ENCODE data around the gene PIK3C3. TPM values are rescaled to one million over a fixed set of nuclear protein-coding genes. Genes with fewer than 3 reads are reported as not detected.

The PIK3C3 gene
- polyA plus RNA-seq, 1 of the 3 experiments (the other 2 are of a cell fraction), result 26.9 TPM

DNA sequence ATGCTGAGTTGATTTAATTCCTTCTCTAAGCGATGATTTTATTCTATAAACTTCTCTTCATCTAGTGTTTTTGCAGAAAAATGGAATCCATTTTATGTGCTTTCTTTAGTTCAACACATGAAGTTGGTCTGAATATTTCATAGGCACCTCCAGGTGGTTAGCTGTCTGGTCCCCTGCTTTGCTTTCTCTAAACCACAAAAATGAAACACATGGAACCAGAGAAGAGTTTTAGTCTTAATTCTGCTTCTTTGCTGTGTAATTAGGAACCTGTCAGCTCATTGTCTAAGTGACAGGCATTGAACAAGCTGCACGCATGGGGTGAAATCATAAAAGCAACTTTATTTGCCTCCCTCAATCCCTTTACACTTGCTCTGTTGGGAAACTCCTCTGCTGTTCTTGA lies 150.4 kb downstream of the PIK3C3 start:
- Histone ChIP-seq H2AFZ (ENCODE audit: low read depth) (no peak overlapping the region), H3K4me3 (ENCODE audit: low read depth in 2 of 2, low read length in 1 of 2) (no peak overlapping the region), H3K27me3 (ENCODE audit: insufficient read depth) (no peaks in the 10 kb centered on the region), H3K4me1 (ENCODE audit: control insufficient read depth in 1 of 2, insufficient read depth in 2 of 2, low read depth in 1 of 2, low read length in 1 of 2) (peaks cover 0 to 4% of the 10 kb centered on the region in 2 experiments; a peak in 1 of 4 replicates), H3F3A (replicated peaks; ENCODE audit: insufficient read depth) (no peaks in the 10 kb centered on the region), H3K4me2 (no peak overlapping the region), H3K9me2 (no peaks in the 10 kb centered on the region), H3K9me3 (no peaks in the 10 kb centered on the region), H4K20me1 (ENCODE audit: insufficient read depth) (no peaks in the 10 kb centered on the region), H3K36me3 (replicated peaks in 1 of 2; ENCODE audit: control insufficient read depth in 1 of 2, insufficient read depth in 2 of 2, low read length in 1 of 2) (no peaks in the 10 kb centered on the region), H3K79me2 (ENCODE audit: insufficient read depth) (no peaks in the 10 kb centered on the region), H3K27ac (ENCODE audit: low read depth in 2 of 2, low read length in 1 of 2) (no peak overlapping the region), H3K9ac (no peak overlapping the region)
- WGBS (ENCODE audit: low lambda C conversion rate), result 79% methylated on average over 2 of the region's 2 CpGs
- CTCF ChIA-PET, result interaction anchor here (1.2 to 3.8 kb wide), 3 partner anchors 9 to 1290 kb away, joined by 3 to 14 read pairs (median 12); no protein-coding TSS in a partner anchor
- POLR2A ChIA-PET, result no interaction called here
- no peak for DNase-seq
- no peak for TF ChIP-seq YY1 (IDR thresholded peaks at IDR 0.05; ENCODE audit: low read depth)
- TF ChIP-seq TEAD4 (IDR thresholded peaks at IDR 0.05; ENCODE audit: borderline replicate concordance, insufficient read depth), result no peak
- TF ChIP-seq, protein P1, sequence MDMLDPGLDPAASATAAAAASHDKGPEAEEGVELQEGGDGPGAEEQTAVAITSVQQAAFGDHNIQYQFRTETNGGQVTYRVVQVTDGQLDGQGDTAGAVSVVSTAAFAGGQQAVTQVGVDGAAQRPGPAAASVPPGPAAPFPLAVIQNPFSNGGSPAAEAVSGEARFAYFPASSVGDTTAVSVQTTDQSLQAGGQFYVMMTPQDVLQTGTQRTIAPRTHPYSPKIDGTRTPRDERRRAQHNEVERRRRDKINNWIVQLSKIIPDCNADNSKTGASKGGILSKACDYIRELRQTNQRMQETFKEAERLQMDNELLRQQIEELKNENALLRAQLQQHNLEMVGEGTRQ (IDR thresholded peaks at IDR 0.05; ENCODE audit: borderline replicate concordance, low read depth, low read length), result no peak
- no peak for TF ChIP-seq EP300 (IDR thresholded peaks at IDR 0.05; ENCODE audit: borderline replicate concordance in 1 of 2, low read depth in 1 of 2, low read length in 1 of 2)
- no peak for TF ChIP-seq ELF1 (IDR thresholded peaks at IDR 0.05)
- TF ChIP-seq MEF2A (IDR thresholded peaks at IDR 0.05; ENCODE audit: borderline replicate concordance, low read depth), result no peak
- TF ChIP-seq MXI1 (IDR thresholded peaks at IDR 0.05; ENCODE audit: low read depth, low read length), result no peak
- TF ChIP-seq FOSL2 (IDR thresholded peaks at IDR 0.05; ENCODE audit: borderline replicate concordance, low read depth), result no peak
- TF ChIP-seq EZH2phosphoT487 (IDR thresholded peaks at IDR 0.05; ENCODE audit: borderline replicate concordance, low read depth), result no peak
- no peak for TF ChIP-seq GABPA (IDR thresholded peaks at IDR 0.05; ENCODE audit: low read depth)
- TF ChIP-seq, protein P2, sequence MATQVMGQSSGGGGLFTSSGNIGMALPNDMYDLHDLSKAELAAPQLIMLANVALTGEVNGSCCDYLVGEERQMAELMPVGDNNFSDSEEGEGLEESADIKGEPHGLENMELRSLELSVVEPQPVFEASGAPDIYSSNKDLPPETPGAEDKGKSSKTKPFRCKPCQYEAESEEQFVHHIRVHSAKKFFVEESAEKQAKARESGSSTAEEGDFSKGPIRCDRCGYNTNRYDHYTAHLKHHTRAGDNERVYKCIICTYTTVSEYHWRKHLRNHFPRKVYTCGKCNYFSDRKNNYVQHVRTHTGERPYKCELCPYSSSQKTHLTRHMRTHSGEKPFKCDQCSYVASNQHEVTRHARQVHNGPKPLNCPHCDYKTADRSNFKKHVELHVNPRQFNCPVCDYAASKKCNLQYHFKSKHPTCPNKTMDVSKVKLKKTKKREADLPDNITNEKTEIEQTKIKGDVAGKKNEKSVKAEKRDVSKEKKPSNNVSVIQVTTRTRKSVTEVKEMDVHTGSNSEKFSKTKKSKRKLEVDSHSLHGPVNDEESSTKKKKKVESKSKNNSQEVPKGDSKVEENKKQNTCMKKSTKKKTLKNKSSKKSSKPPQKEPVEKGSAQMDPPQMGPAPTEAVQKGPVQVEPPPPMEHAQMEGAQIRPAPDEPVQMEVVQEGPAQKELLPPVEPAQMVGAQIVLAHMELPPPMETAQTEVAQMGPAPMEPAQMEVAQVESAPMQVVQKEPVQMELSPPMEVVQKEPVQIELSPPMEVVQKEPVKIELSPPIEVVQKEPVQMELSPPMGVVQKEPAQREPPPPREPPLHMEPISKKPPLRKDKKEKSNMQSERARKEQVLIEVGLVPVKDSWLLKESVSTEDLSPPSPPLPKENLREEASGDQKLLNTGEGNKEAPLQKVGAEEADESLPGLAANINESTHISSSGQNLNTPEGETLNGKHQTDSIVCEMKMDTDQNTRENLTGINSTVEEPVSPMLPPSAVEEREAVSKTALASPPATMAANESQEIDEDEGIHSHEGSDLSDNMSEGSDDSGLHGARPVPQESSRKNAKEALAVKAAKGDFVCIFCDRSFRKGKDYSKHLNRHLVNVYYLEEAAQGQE (IDR thresholded peaks at IDR 0.05; ENCODE audit: low read depth, low read length), result no peak
- no peak for TF ChIP-seq TAF1 (IDR thresholded peaks at IDR 0.05; ENCODE audit: borderline replicate concordance, low read depth, low read length)
- TF ChIP-seq POLR2AphosphoS5 (IDR thresholded peaks at IDR 0.05; ENCODE audit: low read depth, low read length), result no peak
- TF ChIP-seq CHD2 (IDR thresholded peaks at IDR 0.05; ENCODE audit: low read length, partially characterized antibody), result no peak
- no peak for TF ChIP-seq FOXJ3 (CRISPR knock-in tag; IDR thresholded peaks at IDR 0.05)

Measured in SK-N-SH (cell line).